ENCODE measurements around the gene NPC1. TPM values are rescaled to one million over a fixed set of nuclear protein-coding genes. Genes with fewer than 3 reads are reported as not detected.

NPC1 gene
- total and polyA plus RNA-seq, 11 donors = 7.8 to 42.7 (median 16.8) TPM

- intact Hi-C loops (cut with DNase I) = no loop called here
- ATAC-seq (no peak), DNase-seq (no peak)
- no peaks in the 10 kb centered on the region for H3K9me3 ChIP-seq
- H3K4me3 ChIP-seq = no peak overlapping the region
- peaks cover 0 to 9% (median 0%) of the 10 kb centered on the region in 12 donors for H3K4me1 ChIP-seq
- peaks cover 0 to 99% (median 93%) of the 10 kb centered on the region in 9 donors for H3K36me3 ChIP-seq
- 89 to 96% (median 92%) methylated on average over 3 of the region's 3 CpGs for WGBS, 4 donors
- no peak for TF ChIP-seq POLR2A (IDR thresholded peaks at IDR 0.05)
- no peak for TF ChIP-seq CTCF (IDR thresholded peaks at IDR 0.05)
- no peaks in the 10 kb centered on the region for H3K27me3 ChIP-seq
- no peak overlapping the region for H3K27ac ChIP-seq
Observed at GRCh38 chr18:23547306-23547705, 39.0 kb downstream of the NPC1 start.

- ATAC-seq (no peak), DNase-seq (no peak)
- Histone ChIP-seq H3K4me1 (peaks cover 0 to 29% (median 8%) of the 10 kb centered on the region in 12 donors), H3K4me3 (no peak overlapping the region), H3K9me3 (no peaks in the 10 kb centered on the region), H3K36me3 (peaks cover 0 to 99% (median 89%) of the 10 kb centered on the region in 9 donors), H3K27ac (no peak overlapping the region), H3K27me3 (no peaks in the 10 kb centered on the region)
- 95 to 96% (median 96%) methylated on average over 13 of the region's 13 CpGs for WGBS, 4 donors
- intact Hi-C loops (cut with DNase I) = no loop called here
- TF ChIP-seq CTCF (IDR thresholded peaks at IDR 0.05) (no peak), POLR2A (IDR thresholded peaks at IDR 0.05) (no peak)
Observed at GRCh38 chr18:23545247-23545789, 41.0 kb downstream of the NPC1 start.

- no peak for TF ChIP-seq CTCF (IDR thresholded peaks at IDR 0.05)
- no peak for TF ChIP-seq POLR2A (IDR thresholded peaks at IDR 0.05)
- peak overlapping the region in 1 of 12 donors; percentile 40 for H3K27ac ChIP-seq
- DNase-seq (no peak), ATAC-seq (no peak)
- peaks cover 0 to 99% (median 92%) of the 10 kb centered on the region in 9 donors for H3K36me3 ChIP-seq
- no peak overlapping the region for H3K4me3 ChIP-seq
- no peaks in the 10 kb centered on the region for H3K9me3 ChIP-seq
- no peaks in the 10 kb centered on the region for H3K27me3 ChIP-seq
- 82 to 97% (median 96%) methylated on average over 2 of the region's 2 CpGs for WGBS, 4 donors
- peaks cover 0 to 45% (median 8%) of the 10 kb centered on the region in 12 donors for H3K4me1 ChIP-seq
- intact Hi-C loops (cut with DNase I) = loop anchor here in 1 of 10 donors (5.0 kb wide), 1 partner anchor 65 kb away; no protein-coding TSS in a partner anchor
Observed at GRCh38 chr18:23542461-23542860, 43.8 kb downstream of the NPC1 start.

GRCh38 chr18:23541349-23542093 lies 44.8 kb downstream of the NPC1 start:
- Histone ChIP-seq H3K4me1 (peaks cover 0 to 45% (median 8%) of the 10 kb centered on the region in 12 donors), H3K4me3 (no peak overlapping the region), H3K27ac (peak overlapping the region in 3 of 12 donors; percentile 0 to 89 (median 22)), H3K9me3 (no peaks in the 10 kb centered on the region), H3K27me3 (no peaks in the 10 kb centered on the region), H3K36me3 (peaks cover 0 to 99% (median 92%) of the 10 kb centered on the region in 9 donors)
- intact Hi-C loops (cut with DNase I) = loop anchor here in 1 of 10 donors (5.0 kb wide), 1 partner anchor 64 kb away; no protein-coding TSS in a partner anchor
- ATAC-seq (peak in 3 of 4 donors; percentile 33 to 57 (median 49)), DNase-seq (no peak)
- TF ChIP-seq CTCF (IDR thresholded peaks at IDR 0.05) (no peak), POLR2A (IDR thresholded peaks at IDR 0.05) (no peak)
- WGBS, 4 donors = 49 to 61% (median 58%) methylated on average over 9 of the region's 9 CpGs
